PC-3 (cell line): ENCODE data around the gene ADARB2. TPM values are rescaled to one million over a fixed set of nuclear protein-coding genes. Genes with fewer than 3 reads are reported as not detected.

Experiments used
- ATAC-seq: fragments of 200-7000 bp; cut with Tn5 transposase; 2 replicates; pipeline ENCODE4 v1.9.1; 2020; ENCODE audit warnings: mild to moderate bottlenecking, moderate library complexity
- BruUV-seq: library from RNA; stranded (reverse); fragments of 400-500 nt; replicated peaks from 2 replicates; lab custom pipeline; 2021; lab: Mats Ljungman, UMichigan
- CTCF ChIA-PET: fragments of 300-600 bp; sonication (Branson Sonifier 250); formaldehyde crosslinking; loops from one replicate; lab custom pipeline; 2022; ENCODE audit warnings: antibody characterized with exemption; lab: Charles Lee
- POLR2A ChIA-PET: fragments of 300-600 bp; sonication (Branson Sonifier 250); formaldehyde crosslinking; loops from one replicate; lab custom pipeline; 2022; ENCODE audit warnings: antibody characterized with exemption; ENCODE audit not compliant: unreplicated experiment; lab: Charles Lee
- DNase-seq: peaks from one replicate; pipeline ENCODE4 v3.0.0-alpha.2; 2015
- H2AFZ ChIP-seq: fragments of 300-600 bp; sonication (generic); 2 replicates; pipeline ENCODE4 v1.6.0; 2016; ENCODE audit warnings: antibody characterized with exemption, low read length
- H3F3A ChIP-seq: fragments of 300-600 bp; sonication (generic); one replicate; pipeline ENCODE4 v1.6.0; 2017; ENCODE audit warnings: antibody characterized with exemption, low read length, control low read depth, mild to moderate bottlenecking; ENCODE audit not compliant: unreplicated experiment
- H3K27ac ChIP-seq: fragments of 300-600 bp; sonication (generic); 2 replicates; pipeline ENCODE4 v1.5.1; 2016; ENCODE audit warnings: mild to moderate bottlenecking, low read length
- H3K27me3 ChIP-seq: fragments of 300-600 bp; sonication (generic); 2 replicates; pipeline ENCODE4 v1.6.1; 2016; ENCODE audit warnings: low read length, mixed read lengths
- H3K36me3 ChIP-seq: fragments of 300-600 bp; sonication (generic); 2 replicates; pipeline ENCODE4 v1.6.1; 2016; ENCODE audit warnings: low read depth, mixed run types, low read length, mixed read lengths
- H3K4me1 ChIP-seq: fragments of 300-600 bp; sonication (generic); 2 replicates; pipeline ENCODE4 v1.5.1; 2016; ENCODE audit warnings: low read length; ENCODE audit not compliant: insufficient read depth
- H3K4me2 ChIP-seq: fragments of 300-600 bp; sonication (generic); 2 replicates; pipeline ENCODE4 v1.6.0; 2016; ENCODE audit warnings: low read length
- H3K4me3 ChIP-seq: fragments of 300-600 bp; sonication (generic); 2 replicates; pipeline ENCODE4 v1.5.1; 2016; ENCODE audit warnings: mild to moderate bottlenecking, low read length, mixed read lengths
- H3K79me2 ChIP-seq: fragments of 300-600 bp; sonication (generic); 2 replicates; pipeline ENCODE4 v1.6.1; 2017; ENCODE audit warnings: low read length, mixed read lengths
- H3K9ac ChIP-seq: fragments of 300-600 bp; sonication (generic); 2 replicates; pipeline ENCODE4 v1.6.0; 2016; ENCODE audit warnings: mild to moderate bottlenecking, low read length
- H3K9me2 ChIP-seq: fragments of 300-600 bp; sonication (generic); replicated peaks from 2 replicates; pipeline ENCODE4 v1.6.1; 2016; ENCODE audit warnings: mixed run types, low read length, mixed read lengths
- H3K9me3 ChIP-seq: fragments of 300-600 bp; sonication (generic); 2 replicates; pipeline ENCODE4 v1.6.1; 2016; ENCODE audit warnings: low read length, mixed read lengths
- H4K20me1 ChIP-seq: fragments of 300-600 bp; sonication (generic); 2 replicates; pipeline ENCODE4 v1.6.1; 2016; ENCODE audit warnings: low read length, mixed read lengths
- CTCF ChIP-seq: fragments of 300-600 bp; sonication (generic); conservative IDR thresholded peaks from 2 replicates; pipeline ENCODE4 v1.5.1; 2017; ENCODE audit warnings: antibody characterized with exemption, low read depth, mild to moderate bottlenecking, low read length
- EZH2 ChIP-seq: fragments of 300-600 bp; sonication (generic); IDR thresholded peaks from one replicate; pipeline ENCODE4 v1.6.1; 2017; ENCODE audit warnings: antibody characterized with exemption, mild to moderate bottlenecking, low read length; ENCODE audit not compliant: unreplicated experiment
- EZH2phosphoT487 ChIP-seq: fragments of 300-600 bp; sonication (generic); IDR thresholded peaks from 2 replicates; pipeline ENCODE4 v1.6.1; 2018; ENCODE audit warnings: mild to moderate bottlenecking, antibody characterized with exemption, low read length, borderline replicate concordance
- intact Hi-C: fragments of 100-400 bp; cut with micrococcal nuclease; formaldehyde crosslinking; loops from 2 replicates; pipeline ENCODE4 v1.9.0; 2023
- total RNA-seq: library from RNA; depleted of rRNA; stranded (reverse); fragments of >200 nt; gene quantifications from 2 replicates; pipeline ENCODE4 v1.2.3, GENCODE V29; 2014

ADARB2 gene
- total RNA-seq, 1 experiment from 2014 or later: not detected

- Histone ChIP-seq H3K9ac (no peak overlapping the region), H3K36me3 (no peaks in the 10 kb centered on the region), H3K4me2 (no peak overlapping the region), H3K9me2 (no peaks in the 10 kb centered on the region), H3K4me1 (no peaks in the 10 kb centered on the region), H3K27me3 (peaks cover 9% of the 10 kb centered on the region; the same call in 1 of the 2 replicates), H3K79me2 (no peaks in the 10 kb centered on the region), H2AFZ (no peak overlapping the region), H3K4me3 (no peak overlapping the region), H4K20me1 (no peaks in the 10 kb centered on the region), H3K9me3 (no peaks in the 10 kb centered on the region), H3F3A (no peaks in the 10 kb centered on the region), H3K27ac (no peak overlapping the region)
- no peak for DNase-seq
- CTCF ChIA-PET: no interaction called here
- ATAC-seq: no peak
- POLR2A ChIA-PET: no interaction called here
- intact Hi-C loops: no loop called here
- TF ChIP-seq EZH2phosphoT487 (no peak), CTCF (no peak), EZH2 (no peak)
- no TSS peak for BruUV-seq
Observed at GRCh38 chr10:1158066-1158465, 579.3 kb downstream of the ADARB2 start.

- no peaks in the 10 kb centered on the region for H3K36me3 ChIP-seq
- H2AFZ ChIP-seq: no peak overlapping the region
- no peak for DNase-seq
- no peak overlapping the region for H3K4me2 ChIP-seq
- H4K20me1 ChIP-seq: no peaks in the 10 kb centered on the region
- BruUV-seq: no TSS peak
- ChIA-PET CTCF (no interaction called here), POLR2A (no interaction called here)
- TF ChIP-seq EZH2: no peak
- no peak for TF ChIP-seq CTCF
- TF ChIP-seq EZH2phosphoT487: no peak
- intact Hi-C loops: no loop called here
- H3K27ac ChIP-seq: no peak overlapping the region
- H3K4me3 ChIP-seq: no peak overlapping the region
- H3K27me3 ChIP-seq: peaks cover 12% of the 10 kb centered on the region; the same call in 1 of the 2 replicates
- H3K9me2 ChIP-seq: no peaks in the 10 kb centered on the region
- no peaks in the 10 kb centered on the region for H3K79me2 ChIP-seq
- no peak overlapping the region for H3K9ac ChIP-seq
- no peaks in the 10 kb centered on the region for H3F3A ChIP-seq
- H3K4me1 ChIP-seq: no peaks in the 10 kb centered on the region
- no peaks in the 10 kb centered on the region for H3K9me3 ChIP-seq
- no peak for ATAC-seq
Observed at GRCh38 chr10:1157615-1157933, 579.8 kb downstream of the ADARB2 start.

GRCh38 chr10:1156921-1157614 lies 580.3 kb downstream of the ADARB2 start:
- Histone ChIP-seq H4K20me1 (no peaks in the 10 kb centered on the region), H3K9me2 (no peaks in the 10 kb centered on the region), H3K36me3 (no peaks in the 10 kb centered on the region), H3F3A (no peaks in the 10 kb centered on the region), H3K9ac (no peak overlapping the region), H2AFZ (no peak overlapping the region), H3K4me1 (no peaks in the 10 kb centered on the region), H3K79me2 (no peaks in the 10 kb centered on the region), H3K27me3 (peaks cover 12% of the 10 kb centered on the region; the same call in 1 of the 2 replicates), H3K27ac (no peak overlapping the region), H3K4me3 (no peak overlapping the region), H3K9me3 (no peaks in the 10 kb centered on the region), H3K4me2 (no peak overlapping the region)
- DNase-seq (no peak), ATAC-seq (no peak)
- ChIA-PET POLR2A (no interaction called here), CTCF (no interaction called here)
- intact Hi-C loops: no loop called here
- TF ChIP-seq CTCF: no peak
- TF ChIP-seq EZH2: no peak
- no TSS peak for BruUV-seq
